Heart left ventricle (tissue), 13 donors: ENCODE data around the gene HGS.

Source experiments
- POLR2A ChIP-seq, 2 donors: fragments of 450-650 bp; IDR thresholded peaks; one replicate each; pipeline ENCODE4 v1.6.1; 2017; ENCODE audit warnings: antibody characterized with exemption in 2 of 2, mild to moderate bottlenecking in 2 of 2, moderate library complexity in 2 of 2
- TF ChIP-seq, protein P1 (sequence below), 12 donors: fragments of 200-600 bp; sonication (generic) in 4 of 12; IDR thresholded peaks; one replicate each; pipeline versions ENCODE4 v1.5.0 to v1.8.0; 2018 to 2022; ENCODE audit warnings: antibody characterized with exemption in 12 of 12, mild to moderate bottlenecking in 5 of 12
- donor health status: ischemic (EF 13 %, LVEDD 7.1; RV severe dilation, severe dysfunction).
- donor health status: DM: no; HTN: yes; CAD: no.
- donor health status: DM: no; HTN: no; CAD: no.
- donor health status: ischemic (EF 25% LVEDD 6.9; RV normal size, moderate dysfunction).
- donor health status: ischemic (EF 25% LVEDD 5.7; RV mildly dilated, moderate dysfunction).
- donor health status: ischemic (EF 35%, LVEDD 5.7; RV mildly dilated, moderate dysfunction).
- donor health status: nonischemic (EF 11% LVEDD 7.7; RV severe dilation, severe dysfunction).
- donor health status: DM: yes; HTN: yes; CAD: no.
- donor health status: PGD.
- donor health status: ischemic (EF 29% LVEDD 5.4; RV normal size, mild dysfunction).
- donor health status: nonischemic (EF 23%, LVEDD 6.1; RV moderate dilation, normal function).

DNA sequence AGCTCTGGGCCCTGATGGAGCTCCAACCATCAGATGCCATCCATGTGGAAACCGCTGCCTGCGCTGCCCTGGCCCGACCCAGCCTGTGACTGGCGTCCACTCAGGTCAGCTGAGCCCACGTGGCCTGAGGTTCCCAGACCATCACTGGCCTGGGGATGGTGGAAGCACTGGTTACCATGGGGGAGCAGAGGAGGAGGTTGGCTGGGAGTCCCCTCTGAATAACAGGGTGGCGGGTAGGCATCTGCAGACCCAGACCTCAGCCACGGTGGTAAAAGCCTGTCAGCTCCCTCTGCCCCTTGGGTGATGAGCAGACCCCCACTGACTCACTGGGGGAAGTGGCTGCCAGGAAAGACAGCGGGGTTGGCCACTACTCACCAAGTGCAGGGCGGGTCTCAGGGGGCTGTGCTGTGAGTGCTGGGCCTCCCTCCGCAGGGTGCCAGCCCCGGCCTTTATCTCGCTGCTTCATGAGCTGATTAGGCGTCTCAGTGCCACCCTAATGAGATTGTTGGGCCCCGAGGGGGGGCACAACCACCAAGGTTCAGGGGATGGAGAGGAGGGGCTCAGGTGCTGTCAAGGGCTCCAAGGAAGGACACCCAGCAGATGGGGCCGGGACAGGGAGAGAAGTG, 27.6 kb upstream of the HGS start, which contains the start of gene PDE6G:
- TF ChIP-seq, protein P1, sequence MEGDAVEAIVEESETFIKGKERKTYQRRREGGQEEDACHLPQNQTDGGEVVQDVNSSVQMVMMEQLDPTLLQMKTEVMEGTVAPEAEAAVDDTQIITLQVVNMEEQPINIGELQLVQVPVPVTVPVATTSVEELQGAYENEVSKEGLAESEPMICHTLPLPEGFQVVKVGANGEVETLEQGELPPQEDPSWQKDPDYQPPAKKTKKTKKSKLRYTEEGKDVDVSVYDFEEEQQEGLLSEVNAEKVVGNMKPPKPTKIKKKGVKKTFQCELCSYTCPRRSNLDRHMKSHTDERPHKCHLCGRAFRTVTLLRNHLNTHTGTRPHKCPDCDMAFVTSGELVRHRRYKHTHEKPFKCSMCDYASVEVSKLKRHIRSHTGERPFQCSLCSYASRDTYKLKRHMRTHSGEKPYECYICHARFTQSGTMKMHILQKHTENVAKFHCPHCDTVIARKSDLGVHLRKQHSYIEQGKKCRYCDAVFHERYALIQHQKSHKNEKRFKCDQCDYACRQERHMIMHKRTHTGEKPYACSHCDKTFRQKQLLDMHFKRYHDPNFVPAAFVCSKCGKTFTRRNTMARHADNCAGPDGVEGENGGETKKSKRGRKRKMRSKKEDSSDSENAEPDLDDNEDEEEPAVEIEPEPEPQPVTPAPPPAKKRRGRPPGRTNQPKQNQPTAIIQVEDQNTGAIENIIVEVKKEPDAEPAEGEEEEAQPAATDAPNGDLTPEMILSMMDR (IDR thresholded peaks at IDR 0.05), result no peak
- no peak for TF ChIP-seq POLR2A (IDR thresholded peaks at IDR 0.05)
